H1 (cell line): ENCODE data around the gene DPH5. TPM values are rescaled to one million over a fixed set of nuclear protein-coding genes. Genes with fewer than 3 reads are reported as not detected.

ENCODE experiments used
- CTCF ChIA-PET: fragments of 300-600 bp; sonication (Branson Sonifier 250); formaldehyde crosslinking; loops from one replicate; lab custom pipeline; 2021; ENCODE audit not compliant: partially characterized antibody; lab: Charles Lee
- POLR2A ChIA-PET: fragments of 300-600 bp; sonication (Branson Sonifier 250); formaldehyde crosslinking; loops from one replicate; lab custom pipeline; 2021; ENCODE audit warnings: inconsistent platforms; ENCODE audit not compliant: partially characterized antibody; lab: Charles Lee
- DNase-seq, 2 experiments: peaks; one replicate each; pipeline versions ENCODE4 v3.0.0 to v3.0.0-alpha.2; 2010 to 2022; ENCODE audit warnings: low spot score in 2 of 2, low read depth in 1 of 2, mixed read lengths in 1 of 2
- FAIRE-seq: peaks from 2 replicates; lab custom pipeline; 2011; peaks lifted over from hg19 to GRCh38; lab: Jason Lieb, UNC
- H2AFZ ChIP-seq: 2 replicates; pipeline ENCODE4 v1.8.1; 2012; ENCODE audit warnings: low read length, inconsistent platforms
- H2AK5ac ChIP-seq: 2 replicates; pipeline ENCODE4 v1.6.1; 2013; ENCODE audit warnings: low read depth, low read length
- H2BK120ac ChIP-seq: replicated peaks from 2 replicates; pipeline ENCODE3; 2013; ENCODE audit warnings: low read depth, low read length, inconsistent platforms
- H2BK12ac ChIP-seq: 2 replicates; pipeline ENCODE4 v1.6.1; 2013; ENCODE audit warnings: low read depth, low read length
- H2BK15ac ChIP-seq: 2 replicates; pipeline ENCODE4 v1.6.1; 2013; ENCODE audit warnings: low read length
- H2BK20ac ChIP-seq: 2 replicates; pipeline ENCODE4 v1.6.1; 2013; ENCODE audit warnings: low read length
- H2BK5ac ChIP-seq: 2 replicates; pipeline ENCODE4 v1.6.1; 2013; ENCODE audit warnings: low read depth, low read length
- H3K14ac ChIP-seq: 2 replicates; pipeline ENCODE4 v1.6.1; 2013; ENCODE audit warnings: inconsistent platforms; ENCODE audit not compliant: insufficient read length
- H3K18ac ChIP-seq: 2 replicates; pipeline ENCODE4 v1.6.1; 2013; ENCODE audit warnings: low read length; ENCODE audit errors: extremely low read depth
- H3K23ac ChIP-seq: 2 replicates; pipeline ENCODE4 v1.6.1; 2013; ENCODE audit warnings: inconsistent platforms; ENCODE audit not compliant: insufficient read length
- H3K23me2 ChIP-seq: 2 replicates; pipeline ENCODE4 v1.6.1; 2013; ENCODE audit warnings: low read depth, low read length
- H3K27ac ChIP-seq: 2 replicates; pipeline ENCODE4 v1.6.1; 2011; ENCODE audit warnings: low read depth, low read length, inconsistent platforms
- H3K27me3 ChIP-seq, 4 experiments: replicated peaks in 1 of 4; 1 replicate in 1 of 4; 2 replicates in 3 of 4; pipeline versions ENCODE4 v1.6.1 to v1.8.1; 2011 to 2013; ENCODE audit warnings: low read length in 3 of 4, mild to moderate bottlenecking in 3 of 4, inconsistent platforms in 2 of 4, mixed read lengths in 2 of 4, moderate library complexity in 1 of 4; ENCODE audit not compliant: control insufficient read depth in 3 of 4, insufficient read depth in 3 of 4; ENCODE audit errors: extremely low read depth in 1 of 4
- H3K36me3 ChIP-seq, 4 experiments: 2 replicates each; pipeline versions ENCODE4 v1.6.1 to v1.8.1; 2011 to 2013; ENCODE audit warnings: mild to moderate bottlenecking in 4 of 4, low read length in 3 of 4, moderate library complexity in 2 of 4, control low read depth in 1 of 4, inconsistent platforms in 1 of 4; ENCODE audit not compliant: insufficient read depth in 4 of 4, control insufficient read depth in 2 of 4
- H3K4ac ChIP-seq: replicated peaks from 2 replicates; pipeline ENCODE3; 2013; ENCODE audit warnings: low read length, low read depth, mixed read lengths, inconsistent platforms; ENCODE audit not compliant: insufficient read length
- H3K4me1 ChIP-seq, 4 experiments: replicated peaks in 1 of 4; 1 replicate in 1 of 4; 2 replicates in 3 of 4; pipeline versions ENCODE4 v1.6.1 to v1.8.1; 2011 to 2013; ENCODE audit warnings: low read length in 3 of 4, inconsistent platforms in 2 of 4, mixed read lengths in 1 of 4; ENCODE audit not compliant: insufficient read depth in 4 of 4, control insufficient read depth in 3 of 4
- H3K4me2 ChIP-seq, 2 experiments: 2 replicates each; pipeline versions ENCODE4 v1.6.1 to v1.8.1; 2011 to 2013; ENCODE audit warnings: low read depth in 2 of 2, low read length in 2 of 2, control low read depth in 1 of 2, inconsistent platforms in 1 of 2, mild to moderate bottlenecking in 1 of 2; ENCODE audit not compliant: insufficient read depth in 1 of 2
- H3K4me3 ChIP-seq, 4 experiments: fragments of 200-600, 300-600 bp in 1 of 4; sonication (generic), shearing (Covaris generic), sonication (Bioruptor Twin) in 1 of 4; 2 replicates each; pipeline versions ENCODE4 v1.5.1 to v1.8.1; 2011 to 2016; ENCODE audit warnings: low read length in 4 of 4, low read depth in 3 of 4, control low read depth in 2 of 4, inconsistent platforms in 2 of 4, mild to moderate bottlenecking in 2 of 4, mixed read lengths in 1 of 4, moderate library complexity in 1 of 4; ENCODE audit not compliant: insufficient read depth in 2 of 4; ENCODE audit errors: extremely low read depth in 1 of 4
- H3K56ac ChIP-seq: replicated peaks from 2 replicates; pipeline ENCODE3; 2013; ENCODE audit warnings: low read depth, mild to moderate bottlenecking, mixed read lengths, low read length, inconsistent platforms; ENCODE audit not compliant: insufficient read length
- H3K79me1 ChIP-seq: 2 replicates; pipeline ENCODE4 v1.6.1; 2013; ENCODE audit warnings: low read depth, low read length, control low read depth
- H3K79me2 ChIP-seq, 2 experiments: 2 replicates each; pipeline versions ENCODE4 v1.6.1 to v1.8.1; 2012 to 2013; ENCODE audit warnings: low read length in 2 of 2, mild to moderate bottlenecking in 2 of 2, inconsistent platforms in 1 of 2; ENCODE audit not compliant: insufficient read depth in 2 of 2, control insufficient read depth in 1 of 2
- H3K9ac ChIP-seq, 4 experiments: replicated peaks in 1 of 4; 1 replicate in 1 of 4; 2 replicates in 3 of 4; pipeline versions ENCODE4 v1.6.1 to v1.8.1; 2011 to 2013; ENCODE audit warnings: low read depth in 3 of 4, low read length in 3 of 4, control low read depth in 2 of 4, mild to moderate bottlenecking in 2 of 4, moderate library complexity in 2 of 4, inconsistent platforms in 1 of 4; ENCODE audit errors: extremely low read depth in 1 of 4
- H3K9me3 ChIP-seq, 2 experiments: 2 replicates each; pipeline versions ENCODE4 v1.6.1 to v1.8.1; 2012 to 2013; ENCODE audit warnings: mild to moderate bottlenecking in 2 of 2, moderate library complexity in 2 of 2, control low read depth in 1 of 2, inconsistent platforms in 1 of 2, low read depth in 1 of 2, low read length in 1 of 2, mixed read lengths in 1 of 2; ENCODE audit not compliant: insufficient read depth in 2 of 2
- H4K20me1 ChIP-seq, 2 experiments: replicated peaks in 1 of 2; 2 replicates each; pipeline versions ENCODE3 to v1.8.1; 2011 to 2013; ENCODE audit warnings: inconsistent platforms in 2 of 2, low read length in 2 of 2, mild to moderate bottlenecking in 1 of 2; ENCODE audit not compliant: insufficient read depth in 2 of 2, control insufficient read depth in 1 of 2
- H4K5ac ChIP-seq: 2 replicates; pipeline ENCODE4 v1.6.1; 2013; ENCODE audit warnings: low read length, low read depth, mixed read lengths, inconsistent platforms; ENCODE audit not compliant: insufficient read length
- H4K8ac ChIP-seq: 2 replicates; pipeline ENCODE4 v1.8.0; 2013; ENCODE audit warnings: mild to moderate bottlenecking, moderate library complexity, low read length, inconsistent platforms; ENCODE audit not compliant: insufficient read depth; ENCODE audit errors: extremely low read depth
- H4K91ac ChIP-seq: replicated peaks from 2 replicates; pipeline ENCODE3; 2013; ENCODE audit warnings: low read length, mixed read lengths, inconsistent platforms; ENCODE audit not compliant: insufficient read length
- ASH2L ChIP-seq: fragments of 200-600, 300-600 bp; sonication (generic); IDR thresholded peaks from one replicate; pipeline ENCODE4 v1.7.1; 2017; ENCODE audit warnings: low read length
- BRCA1 ChIP-seq: IDR thresholded peaks from 2 replicates; pipeline ENCODE4 v1.6.1; 2012; ENCODE audit warnings: low read depth, low read length, improper control_type of control experiment
- CHD2 ChIP-seq: IDR thresholded peaks from 2 replicates; pipeline ENCODE4 v1.6.1; 2012; ENCODE audit warnings: low read length, improper control_type of control experiment
- CTBP2 ChIP-seq: IDR thresholded peaks from 2 replicates; pipeline ENCODE4 v1.7.0; 2011; ENCODE audit warnings: borderline replicate concordance, mild to moderate bottlenecking, moderate library complexity, mixed read lengths, low read length; ENCODE audit not compliant: insufficient read depth, insufficient read length
- RBBP5 ChIP-seq: IDR thresholded peaks from 2 replicates; pipeline ENCODE4 v1.7.1; 2012; ENCODE audit warnings: low read depth, mild to moderate bottlenecking, inconsistent platforms, low read length, moderate library complexity, borderline replicate concordance
- RXRA ChIP-seq: IDR thresholded peaks from 2 replicates; pipeline ENCODE4 v1.6.1; 2011; ENCODE audit warnings: low read depth, mild to moderate bottlenecking, low read length, moderate library complexity; ENCODE audit not compliant: insufficient read depth
- WGBS, 2 experiments: shearing (Covaris generic) in 1 of 2; methylation state at CpG; one replicate each; pipeline versions ENCODE4 v1.1.6 to v1.1.7; 2013 to 2015; ENCODE audit warnings: low lambda C conversion rate in 2 of 2, mixed read lengths in 2 of 2, inconsistent platforms in 1 of 2, low coverage in 1 of 2, missing lambda C conversion rate in 1 of 2; ENCODE audit not compliant: insufficient replicate concordance in 2 of 2, insufficient coverage in 1 of 2, insufficient read length in 1 of 2; ENCODE audit errors: extremely low coverage in 1 of 2, missing lambda C conversion rate in 1 of 2; 5-methylcytosine and 5-hydroxymethylcytosine counted together
- polyA plus RNA-seq, 7 experiments: library from polyadenylated mRNA; depleted of rRNA in 3 of 7; stranded (reverse) in 5 of 7; unstranded in 2 of 7; fragments of >200 nt in 5 of 7; fragments of 200-250 nt in 2 of 7; gene quantifications; 1 replicate in 5 of 7; 2 replicates in 1 of 7; 4 replicates in 1 of 7; pipeline versions ENCODE4 v1.2.1 to v1.2.3, GENCODE V29; 2011 to 2013; ENCODE audit warnings: missing spikeins in 2 of 7, mixed read lengths in 2 of 7
- total RNA-seq: library from RNA; stranded (reverse); fragmentation: NEBNext Ultra II Directional; extraction: Animal tissue kit (Norgen Biotek cat#: 25700); gene quantifications from 2 replicates; pipeline ENCODE4 v1.2.1, GENCODE V29; 2021
- TF ChIP-seq, protein P1 (sequence below), 3 experiments: IDR thresholded peaks; 1 replicate in 2 of 3; 2 replicates in 1 of 3; pipeline versions ENCODE4 v1.5.1 to v1.6.1; 2011; ENCODE audit warnings: low read length in 3 of 3, mild to moderate bottlenecking in 3 of 3, inconsistent platforms in 2 of 3, low read depth in 1 of 3, moderate library complexity in 1 of 3; ENCODE audit not compliant: insufficient read depth in 1 of 3; ENCODE audit errors: control extremely low read depth in 1 of 3
- TF ChIP-seq, protein P2 (sequence below): IDR thresholded peaks from 2 replicates; pipeline ENCODE4 v1.6.1; 2012; ENCODE audit warnings: low read length, inconsistent platforms

The DPH5 gene
- total and polyA plus RNA-seq, 2 of the 8 experiments (the other 6 are each of a cell fraction or from before 2014, with no cell fraction given), result 67.7 to 106 TPM

DNA sequence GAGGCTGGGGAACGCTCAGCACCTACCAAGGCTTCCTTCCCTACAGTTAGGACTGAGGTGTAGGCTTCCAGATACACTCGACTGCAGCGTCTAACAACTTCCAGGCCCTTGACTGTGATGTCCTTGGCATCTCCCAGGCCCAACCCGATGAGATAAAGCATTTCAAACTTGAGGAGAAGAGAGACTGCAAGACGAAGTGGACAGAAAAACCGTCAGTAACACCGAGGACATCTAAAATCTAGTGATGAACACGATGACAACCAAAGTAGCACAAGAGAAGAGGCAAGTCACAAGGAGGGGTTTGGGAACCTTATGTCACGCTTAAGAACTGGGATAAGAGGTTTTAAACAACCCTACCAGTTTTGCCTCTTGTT is 314 bp downstream of the DPH5 start:
- Histone ChIP-seq H4K20me1 (no peaks in the 10 kb centered on the region), H4K5ac (peak overlapping the region; percentile 15), H3K18ac (no peak overlapping the region), H2AFZ (peak overlapping the region; percentile 95), H2AK5ac (no peak overlapping the region), H2BK5ac (peak overlapping the region; percentile 3; the same call in 1 of the 2 replicates), H3K36me3 (peaks cover 0 to 25% (median 0%) of the 10 kb centered on the region in 4 experiments; a peak in 4 of 8 replicates), H3K27me3 (no peaks in the 10 kb centered on the region), H2BK12ac (no peak overlapping the region), H3K27ac (peak overlapping the region; percentile 57; the same call in 1 of the 2 replicates), H3K4me2 (peak overlapping the region; percentile 83 to 84), H4K8ac (no peak overlapping the region), H3K56ac (peak overlapping the region; percentile 7), H3K4me3 (peak overlapping the region; percentile 89 to 97 (median 92)), H3K9me3 (no peaks in the 10 kb centered on the region), H3K23ac (no peak overlapping the region), H3K79me2 (peaks cover 3 to 42% of the 10 kb centered on the region in 2 experiments; a peak in 2 of 4 replicates), H2BK20ac (no peak overlapping the region), H3K23me2 (peaks cover 3% of the 10 kb centered on the region), H3K4ac (no peak overlapping the region), H2BK15ac (no peak overlapping the region), H2BK120ac (no peak overlapping the region), H3K14ac (no peak overlapping the region), H3K79me1 (peaks cover 2% of the 10 kb centered on the region), H4K91ac (no peak overlapping the region), H3K9ac (peak overlapping the region; percentile 79 to 99 (median 89)), H3K4me1 (peaks cover 0 to 1% (median 0%) of the 10 kb centered on the region in 4 experiments; a peak in 1 of 7 replicates)
- ChIA-PET CTCF (interaction anchor here (0.6 kb wide), 1 partner anchor 213 kb away, joined by 3 read pairs; no protein-coding TSS in a partner anchor), POLR2A (interaction anchor here (1.1 to 2.5 kb wide), 4 partner anchors 12 to 130 kb away, joined by 3 to 7 read pairs (median 6); partner anchors contain the start of genes EXTL2 and SLC30A7)
- 10% methylated on average over 9 of the region's 9 CpGs; no CpG with 5 or more reads in 1 of the 2 experiments for WGBS, 2 experiments
- FAIRE-seq (no peak), DNase-seq (no peak)
- TF ChIP-seq CTBP2 (no peak), BRCA1 (no peak), ASH2L (no peak), RBBP5 (no peak), CHD2 (no peak), RXRA (no peak)
- TF ChIP-seq, protein P1, sequence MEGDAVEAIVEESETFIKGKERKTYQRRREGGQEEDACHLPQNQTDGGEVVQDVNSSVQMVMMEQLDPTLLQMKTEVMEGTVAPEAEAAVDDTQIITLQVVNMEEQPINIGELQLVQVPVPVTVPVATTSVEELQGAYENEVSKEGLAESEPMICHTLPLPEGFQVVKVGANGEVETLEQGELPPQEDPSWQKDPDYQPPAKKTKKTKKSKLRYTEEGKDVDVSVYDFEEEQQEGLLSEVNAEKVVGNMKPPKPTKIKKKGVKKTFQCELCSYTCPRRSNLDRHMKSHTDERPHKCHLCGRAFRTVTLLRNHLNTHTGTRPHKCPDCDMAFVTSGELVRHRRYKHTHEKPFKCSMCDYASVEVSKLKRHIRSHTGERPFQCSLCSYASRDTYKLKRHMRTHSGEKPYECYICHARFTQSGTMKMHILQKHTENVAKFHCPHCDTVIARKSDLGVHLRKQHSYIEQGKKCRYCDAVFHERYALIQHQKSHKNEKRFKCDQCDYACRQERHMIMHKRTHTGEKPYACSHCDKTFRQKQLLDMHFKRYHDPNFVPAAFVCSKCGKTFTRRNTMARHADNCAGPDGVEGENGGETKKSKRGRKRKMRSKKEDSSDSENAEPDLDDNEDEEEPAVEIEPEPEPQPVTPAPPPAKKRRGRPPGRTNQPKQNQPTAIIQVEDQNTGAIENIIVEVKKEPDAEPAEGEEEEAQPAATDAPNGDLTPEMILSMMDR (IDR thresholded peaks at IDR 0.05; ENCODE audit: control extremely low read depth in 1 of 3, insufficient read depth in 1 of 3, low read depth in 1 of 3, low read length in 3 of 3), result no peak
- TF ChIP-seq, protein P2, sequence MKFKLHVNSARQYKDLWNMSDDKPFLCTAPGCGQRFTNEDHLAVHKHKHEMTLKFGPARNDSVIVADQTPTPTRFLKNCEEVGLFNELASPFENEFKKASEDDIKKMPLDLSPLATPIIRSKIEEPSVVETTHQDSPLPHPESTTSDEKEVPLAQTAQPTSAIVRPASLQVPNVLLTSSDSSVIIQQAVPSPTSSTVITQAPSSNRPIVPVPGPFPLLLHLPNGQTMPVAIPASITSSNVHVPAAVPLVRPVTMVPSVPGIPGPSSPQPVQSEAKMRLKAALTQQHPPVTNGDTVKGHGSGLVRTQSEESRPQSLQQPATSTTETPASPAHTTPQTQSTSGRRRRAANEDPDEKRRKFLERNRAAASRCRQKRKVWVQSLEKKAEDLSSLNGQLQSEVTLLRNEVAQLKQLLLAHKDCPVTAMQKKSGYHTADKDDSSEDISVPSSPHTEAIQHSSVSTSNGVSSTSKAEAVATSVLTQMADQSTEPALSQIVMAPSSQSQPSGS, result no peak
